ENCODE measurements around the gene PSIP1.
"Not testable (repeated sequence)": the region's sequence is repeated elsewhere in the genome, so short reads cannot be mapped to it uniquely, and the experiment has no call there.

Gene PSIP1

DNA sequence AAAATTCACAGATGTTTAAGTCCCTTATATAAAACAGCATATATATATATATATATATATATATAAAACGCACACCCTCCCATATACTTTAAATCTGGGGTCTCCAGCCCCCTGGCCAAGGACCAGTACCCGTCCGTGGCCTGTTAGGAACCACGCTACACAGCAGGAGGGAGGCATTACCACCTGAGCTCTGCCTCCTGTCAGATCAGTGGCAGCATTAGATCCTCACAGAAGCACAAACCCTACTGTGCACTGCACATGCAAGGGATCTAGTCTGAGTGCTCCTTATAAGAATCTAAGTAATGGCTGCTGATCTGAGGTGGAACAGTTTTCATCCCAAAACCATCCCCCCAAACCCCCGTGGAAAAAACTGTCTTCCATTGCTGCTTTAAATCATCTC lies 9.0 kb downstream of the PSIP1 start:
- DNase-seq: no peak

GRCh38 chr9:15501179-15501578 lies 9.6 kb downstream of the PSIP1 start:
- no peak for DNase-seq

- no peak for DNase-seq
Measured at GRCh38 chr9:15499139-15499538, 11.6 kb downstream of the PSIP1 start.

- DNase-seq: no peak
Measured at GRCh38 chr9:15498246-15498995, 12.3 kb downstream of the PSIP1 start.

DNA sequence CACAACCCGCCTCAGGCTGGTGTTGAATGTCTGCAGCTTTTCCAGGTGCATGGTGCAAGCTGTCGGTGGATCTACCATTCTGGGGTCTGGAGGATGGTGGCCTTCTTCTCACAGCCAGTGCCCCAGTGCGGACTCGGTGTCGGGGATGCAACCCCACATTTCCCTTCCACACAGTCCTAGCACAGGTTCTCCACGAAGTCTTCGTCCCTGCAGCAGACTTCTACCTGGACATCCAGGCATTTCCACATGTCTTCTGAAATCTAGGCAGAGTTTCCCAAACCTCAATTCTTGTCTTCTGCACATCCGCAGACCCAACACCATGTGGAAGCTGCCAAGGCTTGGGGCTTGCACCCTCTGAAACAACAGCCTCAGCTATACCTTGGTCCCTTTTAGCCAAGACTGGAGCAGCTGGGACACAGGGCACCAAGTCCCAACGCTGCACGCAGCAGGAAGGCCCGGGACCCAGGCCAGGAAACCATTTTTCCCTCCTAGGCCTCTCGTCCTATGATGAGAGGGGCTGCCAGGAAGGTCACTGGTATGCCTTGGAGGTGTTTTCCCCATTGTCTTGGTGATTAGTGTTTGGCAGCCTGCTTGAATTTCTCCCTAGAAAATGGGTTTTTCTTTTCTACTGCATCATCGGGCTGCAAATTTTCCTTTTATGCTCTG lies 18.2 kb downstream of the PSIP1 start:
- no peak for DNase-seq

DNA sequence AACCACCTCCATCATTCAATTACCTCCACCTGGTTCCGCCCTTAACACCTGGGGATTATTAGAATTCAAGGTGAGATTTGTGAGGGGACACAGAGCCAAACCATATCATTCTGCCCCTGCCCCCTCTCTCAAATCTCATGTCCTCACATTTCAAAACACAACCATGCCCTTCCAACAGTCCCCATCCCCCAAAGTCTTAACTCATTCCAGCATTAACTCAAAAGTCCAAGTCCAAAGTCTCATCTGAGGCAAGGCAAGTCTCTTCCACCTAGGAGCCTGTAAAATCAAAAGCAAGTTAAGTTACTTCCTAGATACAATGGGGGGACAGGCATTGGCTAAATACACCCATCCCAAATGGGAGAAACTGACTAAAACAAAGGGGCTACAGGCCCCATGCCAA lies 18.8 kb downstream of the PSIP1 start:
- no peak for DNase-seq

GRCh38 chr9:15485836-15486666 lies 24.7 kb downstream of the PSIP1 start:
- no peak for DNase-seq

DNA sequence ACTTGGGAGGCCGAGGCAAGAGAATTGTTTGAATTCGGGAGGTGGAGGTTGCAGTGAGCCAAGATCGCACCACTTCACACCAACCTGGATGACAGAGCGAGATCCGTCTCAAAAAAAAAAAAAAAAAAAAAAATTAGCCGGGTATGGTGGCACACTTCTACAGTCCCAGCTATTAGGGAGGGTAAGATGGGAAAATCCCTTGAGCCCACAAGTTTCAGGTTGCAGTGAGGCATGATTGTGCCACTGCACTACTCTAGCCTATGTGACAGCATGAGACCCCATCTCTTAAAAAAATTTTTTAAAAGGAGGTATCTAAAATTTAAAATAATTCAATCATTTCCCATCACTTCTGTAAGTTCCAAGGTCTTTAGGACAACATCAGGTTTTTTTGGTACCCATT lies 26.0 kb downstream of the PSIP1 start:
- DNase-seq: no peak

GRCh38 chr9:15482146-15482545 lies 28.6 kb downstream of the PSIP1 start:
- no peak for DNase-seq

- DNase-seq: no peak
Measured at GRCh38 chr9:15480028-15480427, 30.7 kb downstream of the PSIP1 start.

DNA sequence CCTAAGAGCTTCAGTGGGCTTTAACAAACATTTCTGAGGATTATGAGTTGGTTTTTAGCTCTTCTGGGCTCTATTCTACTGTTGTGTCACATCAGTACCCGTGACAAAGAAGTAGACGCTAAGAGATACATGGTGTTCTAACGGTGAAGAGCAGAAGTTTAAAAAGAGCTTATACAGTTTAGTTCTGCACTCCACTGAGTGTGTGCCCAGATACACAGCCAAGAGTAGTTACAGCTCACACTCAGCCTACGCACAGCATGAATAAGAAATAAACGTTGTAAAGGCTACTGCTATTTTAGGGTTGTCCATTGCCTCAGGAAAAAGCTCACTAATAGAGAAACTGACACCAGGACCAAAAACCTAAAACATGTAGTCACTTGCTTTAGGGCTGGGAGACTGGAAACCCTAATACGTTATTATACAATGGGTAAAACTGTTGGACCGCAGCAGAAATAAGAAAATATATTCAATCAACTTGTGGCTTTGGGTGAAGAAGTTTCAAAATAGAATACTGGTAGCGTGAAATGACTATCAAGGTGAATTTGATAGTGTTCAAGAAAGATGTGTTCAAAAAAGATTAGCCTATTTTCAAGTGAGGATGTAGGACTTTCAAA lies 34.7 kb downstream of the PSIP1 start:
- no peak for DNase-seq

DNA sequence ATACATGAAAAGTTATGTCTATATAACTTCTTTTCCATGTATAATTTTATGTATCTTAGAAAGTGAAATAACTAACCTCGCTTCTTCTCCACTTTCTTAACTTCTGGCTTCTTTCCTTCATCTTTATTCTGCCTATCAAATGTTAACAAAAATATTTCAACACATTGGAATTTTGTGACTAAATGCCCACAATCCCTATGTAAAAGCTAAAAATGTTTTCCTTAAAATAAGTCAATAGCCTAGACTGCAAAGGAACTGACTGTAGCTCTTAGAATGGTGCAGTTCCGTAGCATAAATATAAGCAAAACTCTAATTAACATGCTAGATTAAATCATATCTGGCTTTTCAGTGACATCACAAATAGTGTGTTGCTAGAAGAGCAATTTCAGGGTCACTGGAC lies 40.9 kb downstream of the PSIP1 start:
- no peak for DNase-seq

GRCh38 chr9:15469406-15469805 lies 41.4 kb downstream of the PSIP1 start:
- DNase-seq: no peak

DNA sequence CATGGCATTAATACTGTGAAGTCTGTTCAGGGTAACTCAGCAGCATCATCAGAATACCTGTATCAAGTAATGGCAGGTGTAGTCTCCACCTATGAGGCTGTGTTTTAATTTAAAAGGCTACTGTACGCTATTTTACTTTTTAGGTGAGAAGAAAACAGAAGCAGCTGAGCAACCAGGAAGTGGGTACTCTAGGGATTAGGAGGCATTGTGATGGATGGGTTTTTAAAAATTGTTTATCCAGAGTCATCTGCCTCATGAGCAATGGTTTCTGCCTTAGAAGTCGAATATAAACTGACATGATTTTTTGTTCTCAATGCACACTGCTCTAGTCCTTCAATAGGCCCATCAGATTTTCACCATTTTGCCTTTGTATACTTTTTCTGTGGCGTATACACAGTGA lies 42.6 kb downstream of the PSIP1 start:
- no peak for DNase-seq

GRCh38 chr9:15461601-15462000 lies 49.2 kb downstream of the PSIP1 start:
- DNase-seq: no peak

DNA sequence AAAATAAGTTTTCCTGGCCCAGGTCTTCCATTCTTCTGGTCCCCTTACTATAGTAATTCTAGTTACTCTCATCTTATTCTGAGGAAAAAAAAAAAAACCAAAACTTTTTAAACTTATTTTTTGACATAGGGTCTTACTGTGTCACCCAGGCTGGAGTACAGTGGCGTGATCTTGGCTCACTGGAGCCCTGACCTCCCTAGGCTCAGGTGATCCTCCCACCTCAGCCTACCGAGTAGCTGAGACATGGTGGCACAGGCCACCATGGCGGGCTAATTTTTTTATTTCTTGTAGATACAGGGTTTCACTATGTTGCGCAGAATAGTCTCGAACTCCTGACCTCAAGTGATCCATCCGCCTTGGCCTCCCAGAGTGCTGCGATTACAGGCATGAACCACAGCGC lies 49.7 kb downstream of the PSIP1 start:
- DNase-seq: no peak

GRCh38 chr9:15453956-15454355 lies 56.8 kb downstream of the PSIP1 start:
- no peak for DNase-seq

DNA sequence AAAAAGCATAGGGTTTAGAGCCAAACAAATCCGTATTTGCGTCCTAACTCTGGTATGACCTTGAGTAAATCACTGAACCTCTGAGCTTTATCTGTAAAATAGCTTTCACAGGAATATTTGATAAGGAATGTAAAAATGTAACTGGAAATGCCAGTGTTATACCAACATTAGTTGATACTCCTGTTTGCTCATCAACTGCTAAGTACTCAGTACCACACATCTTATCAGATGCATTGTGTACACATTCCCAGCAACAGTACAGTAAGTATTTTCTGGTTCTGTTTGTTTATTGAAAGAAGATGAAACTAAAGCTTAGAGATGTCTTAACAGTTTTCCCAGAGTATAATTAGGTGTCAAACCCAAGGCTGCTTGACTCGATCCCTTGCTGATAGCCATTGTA lies 66.6 kb downstream of the PSIP1 start:
- no peak for DNase-seq

- DNase-seq: not testable (repeated sequence)
Measured at GRCh38 chr9:15442264-15442663, 68.5 kb downstream of the PSIP1 start.

- DNase-seq: not testable (repeated sequence)
Measured at GRCh38 chr9:15441841-15442240, 68.9 kb downstream of the PSIP1 start.

- no peak for DNase-seq
Measured at GRCh38 chr9:15438891-15439290, 71.9 kb downstream of the PSIP1 start.

DNA sequence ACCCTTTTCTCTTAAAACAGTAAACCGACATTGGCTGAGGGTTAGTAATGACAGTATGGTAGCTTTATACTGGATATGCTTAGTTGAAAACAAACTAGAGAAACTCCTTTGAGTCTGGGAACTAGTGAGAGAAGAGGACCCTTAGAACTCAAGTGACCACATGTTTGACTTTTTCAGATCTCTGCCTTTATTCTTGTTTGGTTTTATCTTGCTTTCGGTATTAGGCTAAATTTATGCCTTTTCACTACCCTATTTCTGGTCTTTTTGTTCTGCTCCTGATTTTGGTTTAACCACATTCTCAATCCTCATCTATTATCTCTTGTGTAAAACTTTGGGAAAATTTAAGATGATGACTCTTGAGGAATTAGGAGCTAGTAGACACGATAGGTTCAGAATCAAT lies 77.1 kb downstream of the PSIP1 start:
- no peak for DNase-seq

GRCh38 chr9:15433191-15433590 lies 77.6 kb downstream of the PSIP1 start:
- DNase-seq: no peak

Measured in effector CD4-positive, alpha-beta T cell (primary cell).